Right atrium auricular region (tissue), 2 donors: Measurements from ENCODE around the gene TSPYL6. TPM values are rescaled to one million over a fixed set of nuclear protein-coding genes. Genes with fewer than 3 reads are reported as not detected.

Source experiments
- DNase-seq: peaks from one replicate; pipeline ENCODE4 v3.0.0-alpha.2; 2019; ENCODE audit warnings: low spot score
- H3K27ac ChIP-seq, 2 donors: fragments of 200-600 bp; sonication (generic); 1 replicate in 1 of 2; 2 replicates in 1 of 2; pipeline ENCODE4 v1.5.1; 2016 to 2019
- H3K27me3 ChIP-seq, 2 donors: fragments of 200-600 bp; sonication (generic); one replicate each; pipeline versions ENCODE4 v1.5.1 to v1.6.0; 2017 to 2019
- H3K36me3 ChIP-seq: fragments of 200-600 bp; sonication (generic); one replicate; pipeline ENCODE4 v1.5.1; 2016
- H3K4me1 ChIP-seq, 2 donors: fragments of 200-600 bp; sonication (generic); one replicate each; pipeline versions ENCODE4 v1.5.1 to v1.6.0; 2017 to 2019
- H3K4me3 ChIP-seq, 2 donors: fragments of 200-600 bp; sonication (generic); 1 replicate in 1 of 2; 2 replicates in 1 of 2; pipeline ENCODE4 v1.5.1; 2017 to 2019; ENCODE audit warnings: mild to moderate bottlenecking in 1 of 2, moderate library complexity in 1 of 2
- H3K9me3 ChIP-seq, 2 donors: fragments of 200-600 bp; sonication (generic); one replicate each; pipeline ENCODE4 v1.5.1; 2019
- total RNA-seq, 2 donors: library from RNA; depleted of rRNA; stranded (reverse); fragments of >200 nt; gene quantifications; one replicate each; pipeline ENCODE4 v1.1.0, GENCODE V29; 2016
- TF ChIP-seq, protein P1 (sequence below), 2 donors: fragments of 200-600 bp; sonication (generic); IDR thresholded peaks; one replicate each; pipeline ENCODE4 v1.5.1; 2019; ENCODE audit warnings: antibody characterized with exemption in 2 of 2

Gene TSPYL6
- total RNA-seq, 2 donors from 2014 or later, result not detected

DNA sequence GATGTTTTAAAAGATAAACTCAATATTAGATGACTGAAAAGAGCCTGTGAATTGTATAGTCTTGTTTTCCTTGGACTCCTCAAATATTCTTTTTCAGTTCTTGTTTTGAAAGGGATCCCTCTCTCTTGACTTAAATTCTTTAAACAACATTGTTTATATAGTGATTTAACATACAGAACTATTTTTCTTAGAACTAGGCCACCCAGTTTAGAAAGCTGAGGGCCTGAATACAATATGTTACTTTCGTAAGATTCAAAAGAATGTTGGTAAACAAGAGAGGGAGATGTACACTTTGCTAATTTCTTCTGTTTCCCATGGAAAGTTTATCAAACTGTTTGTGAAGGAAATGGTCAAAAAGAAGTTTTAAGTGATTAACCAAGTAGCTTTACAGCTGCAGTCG lies 5.5 kb upstream of the TSPYL6 start:
- H3K4me1 ChIP-seq, result no peaks in the 10 kb centered on the region
- no peaks in the 10 kb centered on the region for H3K27me3 ChIP-seq
- H3K9me3 ChIP-seq, result no peaks in the 10 kb centered on the region
- DNase-seq, result no peak
- no peak overlapping the region for H3K27ac ChIP-seq
- no peaks in the 10 kb centered on the region for H3K36me3 ChIP-seq
- TF ChIP-seq, protein P1, sequence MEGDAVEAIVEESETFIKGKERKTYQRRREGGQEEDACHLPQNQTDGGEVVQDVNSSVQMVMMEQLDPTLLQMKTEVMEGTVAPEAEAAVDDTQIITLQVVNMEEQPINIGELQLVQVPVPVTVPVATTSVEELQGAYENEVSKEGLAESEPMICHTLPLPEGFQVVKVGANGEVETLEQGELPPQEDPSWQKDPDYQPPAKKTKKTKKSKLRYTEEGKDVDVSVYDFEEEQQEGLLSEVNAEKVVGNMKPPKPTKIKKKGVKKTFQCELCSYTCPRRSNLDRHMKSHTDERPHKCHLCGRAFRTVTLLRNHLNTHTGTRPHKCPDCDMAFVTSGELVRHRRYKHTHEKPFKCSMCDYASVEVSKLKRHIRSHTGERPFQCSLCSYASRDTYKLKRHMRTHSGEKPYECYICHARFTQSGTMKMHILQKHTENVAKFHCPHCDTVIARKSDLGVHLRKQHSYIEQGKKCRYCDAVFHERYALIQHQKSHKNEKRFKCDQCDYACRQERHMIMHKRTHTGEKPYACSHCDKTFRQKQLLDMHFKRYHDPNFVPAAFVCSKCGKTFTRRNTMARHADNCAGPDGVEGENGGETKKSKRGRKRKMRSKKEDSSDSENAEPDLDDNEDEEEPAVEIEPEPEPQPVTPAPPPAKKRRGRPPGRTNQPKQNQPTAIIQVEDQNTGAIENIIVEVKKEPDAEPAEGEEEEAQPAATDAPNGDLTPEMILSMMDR (IDR thresholded peaks at IDR 0.05), result no peak
- no peak overlapping the region for H3K4me3 ChIP-seq

DNA sequence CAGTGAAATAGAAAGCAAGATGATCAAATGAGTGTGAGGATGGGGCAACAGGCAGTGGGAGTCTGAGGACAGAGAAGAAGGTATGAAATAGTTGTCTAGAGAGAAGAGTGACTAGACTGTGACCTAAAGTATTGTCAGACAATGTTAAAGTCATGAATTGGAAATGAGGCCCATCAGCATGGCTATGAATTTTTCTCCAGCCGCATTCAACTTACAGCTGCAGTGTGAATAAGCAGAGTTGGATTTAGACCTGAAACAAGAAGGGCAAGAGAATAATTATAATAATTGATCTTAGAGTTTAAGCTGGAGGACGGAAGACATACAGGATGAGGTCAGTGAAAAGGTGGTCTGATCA lies 4.2 kb upstream of the TSPYL6 start:
- TF ChIP-seq, protein P1 (IDR thresholded peaks at IDR 0.05), result no peak
- H3K4me1 ChIP-seq, result no peaks in the 10 kb centered on the region
- no peak for DNase-seq
- H3K27ac ChIP-seq, result no peak overlapping the region
- H3K9me3 ChIP-seq, result no peaks in the 10 kb centered on the region
- no peak overlapping the region for H3K4me3 ChIP-seq
- H3K36me3 ChIP-seq, result no peaks in the 10 kb centered on the region
- no peaks in the 10 kb centered on the region for H3K27me3 ChIP-seq

DNA sequence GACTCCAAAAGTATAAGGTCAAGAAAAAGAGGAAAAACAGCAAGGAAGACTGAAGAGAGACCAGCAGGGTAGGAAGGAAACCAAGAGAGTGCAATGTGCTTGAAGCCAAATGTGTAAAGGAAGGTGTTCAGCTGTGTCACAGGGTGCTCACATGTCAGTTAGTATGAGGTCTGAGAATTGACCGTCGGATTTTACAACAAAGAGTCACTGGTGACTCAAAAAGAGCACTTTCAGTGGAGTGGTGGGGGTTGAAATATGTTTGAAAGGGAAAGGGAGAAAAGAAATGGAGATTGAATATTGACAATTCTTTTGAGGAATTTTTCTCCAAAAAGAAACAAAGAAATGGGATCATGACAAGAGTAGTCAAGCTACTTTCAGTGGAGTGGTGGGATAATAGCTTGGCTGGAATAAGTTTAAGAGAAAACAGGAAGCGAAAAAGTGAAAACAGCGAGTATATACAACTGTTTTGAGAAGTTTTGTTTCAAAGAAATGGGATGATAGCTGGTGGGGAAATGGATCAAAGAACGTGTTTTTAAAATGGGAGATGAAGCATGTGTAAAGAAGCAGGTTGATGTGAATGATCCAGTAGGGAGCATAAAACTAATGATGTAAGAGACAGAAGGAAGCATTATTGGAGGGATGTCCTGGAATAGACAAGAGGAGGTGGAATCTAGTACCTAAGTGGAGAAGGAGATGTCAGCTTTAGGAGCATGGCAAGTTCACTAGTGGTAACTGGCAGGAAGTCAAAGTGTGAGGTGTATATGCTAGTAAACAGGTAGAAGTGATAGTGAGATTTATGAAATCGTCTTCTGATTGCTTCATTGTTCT lies 3.6 kb upstream of the TSPYL6 start:
- Histone ChIP-seq H3K27ac (no peak overlapping the region), H3K27me3 (no peaks in the 10 kb centered on the region), H3K9me3 (no peaks in the 10 kb centered on the region), H3K4me1 (no peaks in the 10 kb centered on the region), H3K36me3 (no peaks in the 10 kb centered on the region), H3K4me3 (no peak overlapping the region)
- TF ChIP-seq, protein P1 (IDR thresholded peaks at IDR 0.05), result no peak
- no peak for DNase-seq

DNA sequence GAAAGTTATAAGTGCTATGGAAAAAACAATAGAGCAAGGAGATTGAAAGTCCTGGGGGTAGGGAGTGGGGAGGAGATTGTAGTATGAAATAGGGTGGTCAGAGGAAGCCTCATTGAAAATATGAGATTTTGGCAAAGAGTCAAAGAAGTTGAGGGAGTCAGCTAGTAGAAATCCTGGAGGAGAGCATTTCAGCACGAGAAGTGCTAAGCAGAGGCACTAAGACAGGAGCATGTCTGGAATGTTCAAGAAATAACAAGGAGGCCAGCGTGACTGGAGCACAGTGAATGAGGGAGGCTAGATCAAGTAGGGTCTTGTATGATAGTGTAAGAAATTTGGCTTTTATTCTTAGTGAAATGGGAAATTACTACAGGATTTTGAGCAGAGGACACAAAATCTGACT lies 2.1 kb upstream of the TSPYL6 start:
- H3K9me3 ChIP-seq, result no peaks in the 10 kb centered on the region
- H3K4me1 ChIP-seq, result no peaks in the 10 kb centered on the region
- no peak overlapping the region for H3K4me3 ChIP-seq
- TF ChIP-seq, protein P1 (IDR thresholded peaks at IDR 0.05), result no peak
- H3K27me3 ChIP-seq, result no peaks in the 10 kb centered on the region
- no peak overlapping the region for H3K27ac ChIP-seq
- DNase-seq, result no peak
- no peaks in the 10 kb centered on the region for H3K36me3 ChIP-seq

DNA sequence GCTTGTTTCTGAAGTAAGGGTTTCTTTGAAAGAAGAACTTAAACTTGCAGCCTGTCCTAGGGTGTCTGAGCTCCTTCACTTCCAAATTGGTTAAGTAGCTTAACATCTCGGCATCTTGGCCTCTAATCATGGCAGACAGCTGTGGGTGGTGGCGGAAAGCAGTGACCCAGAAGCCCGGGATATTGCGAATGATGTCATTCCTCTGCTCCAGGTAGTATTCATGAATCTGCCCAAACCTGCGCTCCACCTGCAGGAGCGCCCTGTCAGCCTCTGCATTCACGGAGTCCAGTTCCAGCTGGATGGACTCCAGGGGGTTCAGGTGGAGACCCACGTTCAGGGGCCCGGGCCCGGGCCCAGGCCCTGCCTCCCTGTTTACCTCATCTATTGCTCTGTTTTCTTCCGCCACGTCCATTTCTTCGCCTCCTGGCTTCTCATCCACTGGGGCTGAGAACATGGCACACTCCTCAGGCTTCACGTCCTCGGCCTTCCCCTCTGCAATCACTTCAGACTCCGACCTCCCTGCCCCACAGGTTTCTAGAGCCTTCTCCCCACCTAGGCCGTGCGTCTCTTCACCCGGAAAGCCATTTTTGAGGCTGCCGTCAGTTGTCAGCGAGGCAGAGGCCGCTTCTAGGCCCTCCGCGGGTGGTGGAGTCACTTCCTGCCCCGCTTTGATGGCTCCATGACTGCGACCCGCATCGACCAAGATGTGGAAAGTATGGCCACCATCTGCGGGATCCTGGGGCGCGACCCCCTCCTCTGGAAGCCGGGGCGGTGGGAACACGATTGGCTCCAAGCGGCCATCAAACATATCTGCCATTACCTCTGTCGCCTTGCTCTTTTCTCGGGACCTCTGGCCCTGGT lies 569 bp downstream of the TSPYL6 start:
- DNase-seq, result no peak
- Histone ChIP-seq H3K4me1 (no peaks in the 10 kb centered on the region), H3K27ac (no peak overlapping the region), H3K36me3 (no peaks in the 10 kb centered on the region), H3K27me3 (no peaks in the 10 kb centered on the region), H3K9me3 (no peaks in the 10 kb centered on the region), H3K4me3 (no peak overlapping the region)
- TF ChIP-seq, protein P1 (IDR thresholded peaks at IDR 0.05), result no peak
